Measurements from ENCODE around the gene GAS2.
A peak's percentile ranks its signal among the peaks of the same experiment; 100 is the strongest.

Gene GAS2

DNA sequence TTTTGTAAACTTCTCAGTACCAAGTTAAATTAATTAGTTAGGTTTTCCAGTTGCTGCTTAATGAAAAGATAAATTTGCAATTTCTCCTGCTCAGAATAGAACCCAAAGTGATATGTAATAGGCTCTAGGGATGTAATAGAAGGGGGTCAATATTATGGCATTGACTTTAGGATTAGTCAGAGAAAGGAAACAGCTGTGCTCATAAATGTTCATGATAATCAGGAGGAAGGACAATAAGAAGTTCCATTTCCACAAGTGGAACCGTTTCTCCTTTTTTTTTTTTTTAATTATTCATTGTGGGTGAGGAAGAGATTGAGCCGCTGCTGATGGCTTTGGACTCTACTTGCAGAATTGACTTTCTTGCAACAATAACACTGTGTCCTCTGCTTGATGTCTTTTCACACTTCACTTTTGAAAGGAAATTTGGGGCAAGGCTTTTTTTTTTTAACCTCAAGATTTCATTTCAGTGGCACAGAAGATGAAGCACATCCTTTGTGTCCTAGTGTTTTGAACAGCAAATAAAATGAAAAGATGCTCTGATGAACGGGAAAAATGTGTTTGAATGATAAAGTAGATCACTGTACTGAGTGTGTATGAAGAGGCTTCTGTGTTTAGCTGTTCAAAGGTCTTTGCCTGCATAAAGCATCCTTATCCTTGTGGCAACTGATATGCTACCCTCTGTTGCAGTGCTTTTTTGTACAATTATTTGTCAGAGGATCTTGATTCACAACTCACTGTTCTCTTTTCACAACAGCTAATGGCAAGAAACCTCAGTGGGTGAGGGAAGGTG, 62.4 kb downstream of the GAS2 start:
- no peak for DNase-seq (ENCODE audit: low spot score)

DNA sequence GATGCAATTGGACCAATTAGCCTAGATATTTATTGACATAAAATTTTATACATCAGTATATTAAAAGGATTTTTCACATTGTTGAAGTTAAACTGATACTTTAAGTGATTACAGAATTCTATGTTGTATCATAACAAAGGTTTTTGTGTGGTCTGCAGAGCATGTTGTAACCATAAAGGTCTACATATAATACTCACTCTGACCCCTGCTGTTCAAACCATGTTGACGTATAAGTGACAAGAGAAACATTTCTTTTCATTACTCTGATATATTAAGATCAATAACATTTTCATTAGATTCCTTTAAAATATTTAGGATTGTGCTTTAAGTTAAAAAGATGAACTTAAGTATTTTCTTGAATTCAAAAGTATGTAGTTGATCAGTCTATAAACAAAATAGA, 63.9 kb downstream of the GAS2 start:
- no peak for DNase-seq (ENCODE audit: low spot score)

- no peak for DNase-seq (ENCODE audit: low spot score)
These were observed 66.2 kb downstream of the GAS2 start for GRCh38 chr11:22732588-22732987.

- peak; percentile 3 for DNase-seq (ENCODE audit: low spot score)
These were observed 67.3 kb downstream of the GAS2 start for GRCh38 chr11:22733475-22734248.

DNA sequence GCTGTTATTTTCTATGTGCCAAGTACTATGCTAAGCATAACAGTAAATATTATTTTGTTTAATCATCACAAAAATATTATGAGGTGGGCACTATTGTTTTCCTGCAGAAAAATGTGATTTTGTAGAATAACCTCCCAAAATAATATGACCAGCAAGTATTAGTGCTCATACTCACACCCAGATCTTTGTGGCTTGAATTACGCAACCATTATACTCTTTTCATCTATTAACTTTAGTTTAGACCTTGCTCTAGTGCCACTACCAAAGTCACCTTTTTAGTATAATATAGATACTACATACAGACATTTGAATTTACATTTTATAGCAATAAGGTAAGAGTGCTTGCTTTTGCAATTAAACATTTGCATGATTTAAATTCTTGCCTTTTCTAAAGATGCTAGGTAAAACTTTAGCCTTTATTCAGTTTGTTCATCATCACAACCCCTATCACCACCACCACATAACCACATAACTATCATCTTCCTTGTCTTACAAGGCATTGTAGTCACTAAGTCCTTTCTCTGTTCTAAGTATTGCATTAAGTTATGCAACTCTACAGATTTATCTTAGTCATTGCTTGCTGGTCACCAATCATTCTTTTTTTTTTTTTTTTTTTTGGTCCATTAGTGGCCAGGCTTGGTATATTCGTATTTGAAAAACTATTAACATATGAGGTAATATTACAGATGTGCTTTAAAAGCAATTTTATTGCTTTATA, 68.4 kb downstream of the GAS2 start:
- no peak for DNase-seq (ENCODE audit: low spot score)

- no peak for DNase-seq (ENCODE audit: low spot score)
These were observed 75.8 kb downstream of the GAS2 start for GRCh38 chr11:22742157-22742613.

- DNase-seq (ENCODE audit: low spot score): no peak
These were observed 83.1 kb downstream of the GAS2 start for GRCh38 chr11:22749536-22749935.

DNA sequence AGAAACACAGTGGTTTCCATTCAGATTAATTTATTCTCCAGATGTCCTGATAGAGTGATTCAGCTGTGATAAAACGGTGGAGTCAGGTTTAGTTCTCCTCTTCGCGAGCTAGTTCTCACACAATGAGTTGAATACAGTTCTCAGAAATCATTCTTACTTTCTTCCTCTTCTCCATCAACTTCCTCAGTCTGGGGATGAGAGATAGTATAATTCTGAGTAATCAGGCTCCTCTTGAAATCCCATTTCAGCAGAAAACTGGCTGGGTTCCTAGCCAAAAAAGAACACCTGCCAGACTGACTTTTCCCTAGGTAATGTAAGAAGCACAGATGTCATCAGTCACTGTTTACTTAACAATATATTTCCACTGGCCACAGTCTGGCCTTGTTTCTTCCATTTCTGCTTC, 86.5 kb downstream of the GAS2 start:
- no peak for DNase-seq (ENCODE audit: low spot score)

- no peak for DNase-seq (ENCODE audit: low spot score)
These were observed 87.0 kb downstream of the GAS2 start for GRCh38 chr11:22753416-22753815.

DNA sequence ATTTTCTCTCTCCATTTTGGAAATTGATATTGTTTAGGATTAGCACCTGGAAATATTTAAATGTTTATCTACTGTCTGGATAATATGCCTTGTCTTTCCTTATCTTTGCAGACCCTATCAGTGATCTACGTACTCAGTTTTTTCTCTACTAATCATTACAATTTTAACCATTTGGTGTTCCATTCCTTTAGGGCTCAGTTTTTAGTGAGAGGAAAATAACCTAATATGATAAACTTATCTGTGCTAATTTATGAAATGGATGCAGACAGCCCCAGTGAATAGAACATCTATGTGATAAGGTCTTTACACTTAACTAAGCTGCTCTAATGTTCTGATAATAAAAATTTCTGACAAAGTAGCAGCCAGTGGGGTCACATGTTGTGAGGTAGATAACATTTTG, 94.7 kb downstream of the GAS2 start:
- no peak for DNase-seq (ENCODE audit: low spot score)

DNA sequence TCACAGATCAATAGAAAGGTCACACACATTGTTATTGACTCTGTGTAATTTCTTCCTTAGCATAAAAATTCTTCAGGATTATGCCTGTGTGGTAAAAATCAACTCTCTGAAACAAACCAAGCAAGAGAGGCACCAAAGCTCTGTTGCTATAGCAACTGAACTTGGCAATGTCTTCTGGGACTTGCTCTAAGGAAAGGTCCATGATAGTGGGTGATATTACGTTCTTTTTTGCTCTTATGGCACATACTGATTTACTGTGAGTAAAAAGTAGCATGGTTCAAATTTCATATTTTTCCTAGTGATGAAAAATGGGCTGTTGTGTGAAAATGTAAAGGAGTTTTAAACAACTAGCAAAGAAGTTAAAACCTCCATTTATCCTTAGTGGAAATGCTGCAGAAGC, 96.8 kb downstream of the GAS2 start:
- DNase-seq (ENCODE audit: low spot score): no peak

DNA sequence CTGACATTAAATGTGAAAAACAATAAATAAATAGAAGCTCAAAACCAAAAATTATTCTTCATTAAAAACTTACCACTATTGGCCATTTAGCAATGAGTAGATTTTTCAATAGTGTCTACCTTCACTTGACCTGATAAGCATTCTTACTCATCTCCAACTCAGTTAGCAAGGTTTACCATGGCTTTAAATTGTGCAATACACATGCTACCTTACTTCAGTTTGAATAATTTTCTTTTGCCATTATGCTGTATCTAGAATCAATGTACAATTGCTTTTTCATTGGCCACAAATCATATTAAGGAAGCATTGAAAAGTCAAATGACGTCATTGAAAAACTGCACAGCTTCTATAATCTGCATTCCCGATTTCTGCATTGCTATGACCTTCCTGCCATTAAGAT, 98.3 kb downstream of the GAS2 start:
- DNase-seq (ENCODE audit: low spot score): no peak

- no peak for DNase-seq (ENCODE audit: low spot score)
These were observed 101.9 kb downstream of the GAS2 start for GRCh38 chr11:22768281-22768680.

- no peak for DNase-seq (ENCODE audit: low spot score)
These were observed 102.7 kb downstream of the GAS2 start for GRCh38 chr11:22769081-22769480.

DNA sequence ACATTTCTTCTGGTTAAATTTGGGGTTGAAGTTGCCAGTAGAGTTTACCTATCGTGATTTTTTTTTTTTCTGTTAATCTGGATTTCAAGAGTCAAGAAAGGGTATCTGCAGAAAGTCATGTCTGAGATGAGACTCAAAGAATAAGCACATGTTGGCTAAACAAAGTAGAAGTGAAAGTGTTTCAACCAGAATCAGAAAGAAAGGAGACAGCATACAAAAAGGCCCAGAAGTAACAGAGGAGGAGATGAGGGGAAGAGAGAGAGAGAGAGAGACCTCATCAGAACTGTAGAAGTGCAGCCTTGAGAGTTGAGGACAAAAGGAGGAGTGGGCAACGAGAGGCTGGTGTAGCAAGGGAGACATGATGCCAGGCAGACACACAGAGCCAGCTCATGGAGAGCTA, 108.3 kb downstream of the GAS2 start:
- DNase-seq (ENCODE audit: low spot score): no peak

GRCh38 chr11:22775248-22775647, 108.8 kb downstream of the GAS2 start:
- DNase-seq (ENCODE audit: low spot score): no peak

GRCh38 chr11:22778642-22779041, 112.2 kb downstream of the GAS2 start:
- DNase-seq (ENCODE audit: low spot score): no peak

GRCh38 chr11:22779850-22780249, 113.4 kb downstream of the GAS2 start:
- DNase-seq (ENCODE audit: low spot score): no peak

- no peak for DNase-seq (ENCODE audit: low spot score)
These were observed 114.7 kb downstream of the GAS2 start for GRCh38 chr11:22780952-22781593.

DNA sequence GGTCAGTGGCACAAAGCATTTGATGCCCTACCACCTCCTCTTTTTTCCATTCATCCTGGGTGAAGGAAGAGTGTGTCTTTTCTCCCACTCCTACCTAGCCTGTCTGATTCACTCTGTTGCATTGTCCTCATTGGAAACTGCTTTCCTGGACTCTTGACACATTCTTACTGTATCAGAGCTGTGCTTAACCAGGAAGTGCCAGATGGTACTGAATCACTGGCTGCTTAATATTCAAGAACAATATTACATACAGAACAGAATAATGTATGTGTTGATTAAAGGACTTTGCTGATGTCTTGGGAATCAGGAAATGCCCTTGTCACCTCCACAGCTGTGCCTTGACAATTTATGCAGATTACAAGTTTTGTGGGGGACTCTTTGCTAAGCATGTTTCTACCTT, 118.8 kb downstream of the GAS2 start:
- DNase-seq (ENCODE audit: low spot score): no peak

DNA sequence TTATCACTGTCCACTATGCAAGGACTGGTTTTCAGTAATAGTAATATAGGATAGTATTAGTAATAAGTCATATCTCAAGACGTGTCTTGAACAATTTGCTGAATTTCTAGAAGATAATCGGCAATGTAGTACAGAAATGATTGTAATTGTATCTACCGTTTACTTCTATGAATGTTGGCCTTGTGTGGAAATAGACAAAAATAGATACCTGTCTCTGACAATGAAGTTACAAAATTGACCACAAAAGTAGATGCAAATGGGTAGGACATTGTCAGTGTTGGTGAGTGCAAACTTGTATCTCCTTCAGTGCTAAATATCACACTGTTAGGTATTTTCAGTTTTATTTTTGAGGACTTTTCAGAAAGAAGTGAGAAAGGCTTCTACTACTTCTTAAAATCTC, 120.1 kb downstream of the GAS2 start:
- DNase-seq (ENCODE audit: low spot score): no peak

- DNase-seq (ENCODE audit: low spot score): no peak
These were observed 120.6 kb downstream of the GAS2 start for GRCh38 chr11:22787055-22787454.

Data from iPS-NIHi11 (cell line).